CD4-positive, alpha-beta T cell (primary cell): ENCODE data around the gene SERF2. TPM values are rescaled to one million over a fixed set of nuclear protein-coding genes. Genes with fewer than 3 reads are reported as not detected.
A peak's percentile ranks its signal among the peaks of the same experiment; 100 is the strongest.
"Not testable (repeated sequence)": the region's sequence is repeated elsewhere in the genome, so short reads cannot be mapped to it uniquely, and the experiment has no call there.

Experiments used
- ATAC-seq: fragments of 200-7000 bp; cut with Tn5 transposase; one replicate; pipeline ENCODE4 v1.10.0; 2022; ENCODE audit warnings: mild to moderate bottlenecking; ENCODE audit not compliant: poor library complexity
- CTCF ChIA-PET: fragments of 350-600 bp; sonication (Branson Sonifier 250); formaldehyde crosslinking; loops from one replicate; lab custom pipeline; 2021; ENCODE audit warnings: antibody characterized with exemption, inconsistent platforms; lab: Charles Lee
- POLR2A ChIA-PET: fragments of 350-600 bp; sonication (Branson Sonifier 250); formaldehyde crosslinking; loops from one replicate; lab custom pipeline; 2021; ENCODE audit warnings: antibody characterized with exemption, inconsistent platforms; lab: Charles Lee
- DNase-seq, 14 experiments: peaks; one replicate each; pipeline ENCODE4 v3.0.0-alpha.2; 2013 to 2020; ENCODE audit warnings: mixed read lengths in 2 of 14
- H3K27ac ChIP-seq, 2 donors: one replicate each; pipeline versions ENCODE4 v1.5.1 to v1.7.0; 2013; ENCODE audit warnings: low read length in 2 of 2, low read depth in 1 of 2, mild to moderate bottlenecking in 1 of 2
- H3K27me3 ChIP-seq, 2 experiments: 1 replicate in 1 of 2; 2 replicates in 1 of 2; pipeline versions ENCODE4 v1.6.1 to v1.7.0; 2013; ENCODE audit warnings: low read length in 2 of 2, control low read depth in 1 of 2, mild to moderate bottlenecking in 1 of 2, moderate library complexity in 1 of 2; ENCODE audit not compliant: insufficient read depth in 2 of 2, control insufficient read depth in 1 of 2
- H3K36me3 ChIP-seq: one replicate; pipeline ENCODE4 v1.6.1; 2013; ENCODE audit warnings: low read length, control low read depth; ENCODE audit not compliant: insufficient read depth
- H3K4me1 ChIP-seq: one replicate; pipeline ENCODE4 v1.6.1; 2013; ENCODE audit warnings: low read length, control low read depth; ENCODE audit not compliant: insufficient read depth
- H3K4me3 ChIP-seq: one replicate; pipeline ENCODE4 v1.5.1; 2013; ENCODE audit warnings: mild to moderate bottlenecking, low read length, moderate library complexity
- H3K9me3 ChIP-seq, 2 experiments: 1 replicate in 1 of 2; 2 replicates in 1 of 2; pipeline versions ENCODE4 v1.6.1 to v1.7.0; 2013; ENCODE audit warnings: low read length in 2 of 2, mild to moderate bottlenecking in 2 of 2, control low read depth in 1 of 2, moderate library complexity in 1 of 2; ENCODE audit not compliant: control insufficient read depth in 1 of 2, insufficient read depth in 1 of 2
- H3K27ac Mint-ChIP-seq: one replicate; pipeline ENCODE4 v1.8.0; 2020; ENCODE audit warnings: mixed read lengths
- H3K27me3 Mint-ChIP-seq: one replicate; pipeline ENCODE4 v1.8.0; 2021; ENCODE audit warnings: mixed read lengths
- H3K36me3 Mint-ChIP-seq: one replicate; pipeline ENCODE4 v1.8.0; 2021; ENCODE audit warnings: low read depth, mixed read lengths
- H3K4me1 Mint-ChIP-seq: one replicate; pipeline ENCODE4 v1.8.0; 2021; ENCODE audit warnings: low read depth, mixed read lengths
- H3K4me3 Mint-ChIP-seq: one replicate; pipeline ENCODE4 v1.8.0; 2020; ENCODE audit warnings: mild to moderate bottlenecking, mixed read lengths
- H3K9me3 Mint-ChIP-seq: one replicate; pipeline ENCODE4 v1.8.0; 2020; ENCODE audit warnings: mixed read lengths
- intact Hi-C, 2 experiments: fragments of 100-400 bp; cut with DNase I in 1 of 2; cut with micrococcal nuclease in 1 of 2; formaldehyde crosslinking; loops; one replicate each; pipeline versions ENCODE4 v1.15.1 to v1.9.0; 2023 to 2025; cut with DNase I, micrococcal nuclease
- total RNA-seq, 174 experiments: library from RNA in 2 of 174; stranded (reverse) in 2 of 174; gene quantifications; one replicate each; pipeline ENCODE4 v1.2.3 and lab custom pipeline; 2021 to 2026
- TF ChIP-seq, protein P1 (sequence below): fragments of 200-600 bp; IDR thresholded peaks from one replicate; pipeline ENCODE4 v1.8.0; 2022; ENCODE audit warnings: antibody characterized with exemption, mild to moderate bottlenecking

SERF2 gene
- total RNA-seq, 2 experiments from 2014 or later: 319 to 323 TPM

DNA sequence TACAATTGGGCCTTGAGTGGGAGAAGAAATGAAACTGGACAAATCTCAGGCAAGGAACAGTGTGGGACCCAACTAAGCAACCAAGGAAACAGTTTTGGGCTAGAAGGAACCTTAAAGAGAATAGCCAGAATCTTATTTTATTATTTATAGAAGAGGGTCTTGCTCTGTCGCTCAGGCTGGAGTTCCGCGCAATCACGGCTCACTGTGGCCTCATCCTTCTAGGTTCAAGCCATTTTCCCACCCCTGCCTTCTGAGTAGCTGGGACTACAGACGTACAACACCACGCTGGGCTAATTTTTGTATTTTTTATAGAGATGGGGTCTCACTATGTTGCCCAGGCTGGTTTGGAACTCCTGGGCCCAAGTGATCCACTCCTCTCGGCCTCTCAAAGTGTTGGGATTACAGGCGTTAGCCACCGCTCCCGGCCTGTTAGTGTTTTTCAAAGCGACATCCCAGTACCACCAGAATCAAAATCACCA, 33.9 kb downstream of the SERF2 start:
- TF ChIP-seq, protein P1, sequence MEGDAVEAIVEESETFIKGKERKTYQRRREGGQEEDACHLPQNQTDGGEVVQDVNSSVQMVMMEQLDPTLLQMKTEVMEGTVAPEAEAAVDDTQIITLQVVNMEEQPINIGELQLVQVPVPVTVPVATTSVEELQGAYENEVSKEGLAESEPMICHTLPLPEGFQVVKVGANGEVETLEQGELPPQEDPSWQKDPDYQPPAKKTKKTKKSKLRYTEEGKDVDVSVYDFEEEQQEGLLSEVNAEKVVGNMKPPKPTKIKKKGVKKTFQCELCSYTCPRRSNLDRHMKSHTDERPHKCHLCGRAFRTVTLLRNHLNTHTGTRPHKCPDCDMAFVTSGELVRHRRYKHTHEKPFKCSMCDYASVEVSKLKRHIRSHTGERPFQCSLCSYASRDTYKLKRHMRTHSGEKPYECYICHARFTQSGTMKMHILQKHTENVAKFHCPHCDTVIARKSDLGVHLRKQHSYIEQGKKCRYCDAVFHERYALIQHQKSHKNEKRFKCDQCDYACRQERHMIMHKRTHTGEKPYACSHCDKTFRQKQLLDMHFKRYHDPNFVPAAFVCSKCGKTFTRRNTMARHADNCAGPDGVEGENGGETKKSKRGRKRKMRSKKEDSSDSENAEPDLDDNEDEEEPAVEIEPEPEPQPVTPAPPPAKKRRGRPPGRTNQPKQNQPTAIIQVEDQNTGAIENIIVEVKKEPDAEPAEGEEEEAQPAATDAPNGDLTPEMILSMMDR: no peak
- Mint-ChIP-seq H3K27me3 (no peaks in the 10 kb centered on the region), H3K27ac (peak overlapping the region; percentile 89), H3K4me3 (peak overlapping the region; percentile 88), H3K36me3 (peaks cover 17% of the 10 kb centered on the region), H3K9me3 (no peaks in the 10 kb centered on the region), H3K4me1 (peaks cover 58% of the 10 kb centered on the region)
- ATAC-seq (no peak), DNase-seq (no peak)
- Histone ChIP-seq H3K36me3 (peaks cover 4% of the 10 kb centered on the region), H3K9me3 (no peaks in the 10 kb centered on the region), H3K27ac (peak overlapping the region; percentile 65 to 86), H3K27me3 (no peaks in the 10 kb centered on the region), H3K4me1 (peaks cover 66% of the 10 kb centered on the region), H3K4me3 (peak overlapping the region; percentile 86)
- intact Hi-C loops: loop anchor here (5.0 to 10.0 kb wide), 4 partner anchors 34 to 901 kb away; partner anchors contain the start of genes SERF2 (in 2 of the 2), CTDSPL2 (in 1 of the 2), GOLM2 (in 1 of the 2) and TTBK2 (in 1 of the 2)
- POLR2A ChIA-PET: interaction anchor here (0.7 to 3.4 kb wide), 3 partner anchors 26 to 1374 kb away, joined by 3 to 33 read pairs (median 15); partner anchors contain the start of genes ELL3, HYPK and SERINC4
- CTCF ChIA-PET: no interaction called here

DNA sequence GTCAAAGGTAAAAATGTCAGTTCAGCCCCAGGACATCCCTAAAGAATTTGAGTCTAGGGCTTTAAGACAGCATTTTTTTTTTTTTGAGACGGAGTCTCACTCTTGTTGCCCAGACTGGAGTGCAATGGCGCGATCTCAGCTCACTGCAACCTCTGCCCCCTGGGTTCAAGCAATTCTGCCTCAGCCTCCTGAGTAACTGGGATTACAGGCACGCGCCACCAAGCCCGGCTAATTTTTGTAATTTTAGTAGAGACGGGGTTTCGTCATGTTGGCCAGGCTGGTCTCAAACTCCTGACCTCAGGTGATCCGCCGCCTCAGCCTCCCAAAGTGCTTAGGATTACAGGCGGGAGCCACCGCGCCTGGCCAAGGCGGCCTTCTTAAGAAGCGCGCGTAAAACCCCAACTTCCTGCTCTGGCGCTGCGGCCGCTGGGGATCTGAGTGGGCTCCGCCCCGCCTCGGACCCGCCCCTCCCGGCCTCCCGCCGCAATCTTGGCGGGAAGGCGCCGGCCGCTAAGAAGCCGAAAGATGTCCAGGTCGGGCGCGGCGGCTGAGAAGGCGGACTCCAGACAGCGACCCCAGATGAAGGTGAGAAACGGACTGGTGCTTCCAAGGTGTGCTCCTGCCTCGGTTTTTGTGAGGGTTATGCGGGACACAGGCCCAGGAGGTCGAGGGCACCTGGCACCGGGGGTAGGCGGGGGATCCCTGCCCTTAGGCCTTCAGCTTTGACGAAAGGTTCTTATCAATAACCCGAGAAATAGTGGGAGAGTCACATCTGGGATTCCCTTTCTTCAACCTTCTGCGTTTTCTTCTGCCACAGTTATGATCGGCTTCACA, 34.6 kb downstream of the SERF2 start, which contains the start of gene WDR76:
TSS of gene WDR76 (plus strand) at position 495 of the 834 bp plus-strand sequence. CDS start at position 526, 31 bp downstream.
- Histone ChIP-seq H3K36me3 (peaks cover 4% of the 10 kb centered on the region), H3K9me3 (no peaks in the 10 kb centered on the region), H3K4me3 (peak within 1 kb of the TSS; percentile 86), H3K4me1 (peaks cover 68% of the 10 kb centered on the region), H3K27me3 (no peaks in the 10 kb centered on the region), H3K27ac (peak within 1 kb of the TSS; percentile 65 to 86)
- Mint-ChIP-seq H3K27ac (peak within 1 kb of the TSS; percentile 89), H3K9me3 (no peaks in the 10 kb centered on the region), H3K27me3 (no peaks in the 10 kb centered on the region), H3K4me1 (peaks cover 54% of the 10 kb centered on the region), H3K36me3 (peaks cover 15% of the 10 kb centered on the region), H3K4me3 (peak within 1 kb of the TSS; percentile 88)
- ChIA-PET CTCF (interaction anchor here (1.5 kb wide), 1 partner anchor 14 kb away, joined by 3 read pairs; no protein-coding TSS in a partner anchor), POLR2A (interaction anchor here (0.7 to 3.4 kb wide), 6 partner anchors 27 to 1373 kb away, joined by 3 to 33 read pairs (median 7); partner anchors contain the start of genes ELL3, HYPK, SERF2 and SERINC4)
- peak; percentile 27 to 88 (median 60) for DNase-seq
- intact Hi-C loops: loop anchor here (5.0 to 10.0 kb wide), 4 partner anchors 34 to 902 kb away; partner anchors contain the start of genes SERF2 (in 2 of the 2), CTDSPL2 (in 1 of the 2), GOLM2 (in 1 of the 2) and TTBK2 (in 1 of the 2)
- TF ChIP-seq, protein P1: no peak
- ATAC-seq: peak; percentile 36

DNA sequence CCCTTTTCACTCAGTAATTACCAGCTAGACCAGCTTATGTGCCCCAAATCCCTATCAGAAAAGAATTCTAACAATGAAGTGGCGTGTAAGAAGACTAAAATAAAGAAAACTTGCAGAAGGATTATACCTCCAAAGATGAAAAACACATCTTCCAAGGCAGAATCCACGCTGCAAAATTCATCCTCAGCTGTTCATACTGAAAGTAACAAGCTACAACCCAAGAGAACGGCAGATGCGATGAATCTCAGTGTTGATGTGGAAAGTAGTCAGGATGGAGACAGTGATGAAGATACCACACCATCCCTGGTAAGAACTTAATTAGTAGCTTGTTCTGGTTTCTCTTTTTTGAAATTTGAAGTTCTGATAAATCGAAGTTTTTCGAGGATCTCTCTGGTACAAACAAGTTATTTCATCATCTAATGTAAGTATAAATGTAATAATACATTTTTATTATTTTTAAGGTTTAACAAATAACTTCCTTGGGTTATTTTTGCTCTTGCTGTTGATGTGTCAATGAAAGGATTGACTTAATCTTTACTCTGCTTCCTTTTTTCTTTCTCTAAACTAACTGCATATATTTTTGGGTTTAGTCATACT, 36.0 kb downstream of the SERF2 start:
- POLR2A ChIA-PET: interaction anchor here (0.8 to 2.7 kb wide), 5 partner anchors 28 to 883 kb away, joined by 3 to 15 read pairs (median 5); partner anchors contain the start of genes B2M, ELL3, HYPK and PATL2

DNA sequence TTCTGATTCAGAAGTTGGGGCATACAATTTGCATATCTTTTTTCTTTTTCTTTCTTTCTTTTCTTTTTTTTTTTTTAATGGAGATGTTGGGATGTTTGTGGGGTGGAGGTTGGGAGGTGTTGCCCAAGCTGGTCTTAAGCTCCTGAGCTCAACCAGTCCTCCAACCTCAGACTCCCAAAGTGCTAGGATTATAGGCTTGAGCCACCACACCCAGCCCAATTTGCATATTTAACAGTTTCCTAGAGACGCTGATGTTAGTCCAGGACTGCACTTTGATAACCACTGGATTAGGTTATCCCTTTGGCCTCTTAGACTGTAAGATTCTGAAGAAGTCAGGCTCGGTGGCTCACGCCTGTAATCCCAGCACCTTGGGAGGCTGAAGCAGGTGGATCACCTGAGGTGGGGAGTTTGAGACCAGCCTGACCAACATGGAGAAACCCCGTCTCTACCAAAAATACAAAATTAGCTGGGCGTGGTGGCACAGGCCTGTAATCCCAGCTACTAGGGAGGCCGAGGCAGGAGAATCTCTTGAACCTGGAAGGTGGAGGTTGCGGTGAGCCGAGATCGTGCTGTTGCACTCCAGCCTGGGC, 37.9 kb downstream of the SERF2 start:
- H3K27me3 ChIP-seq, H3K36me3 ChIP-seq, H3K4me3 Mint-ChIP-seq, POLR2A ChIA-PET, CTCF ChIA-PET, ATAC-seq, H3K9me3 Mint-ChIP-seq, H3K27ac ChIP-seq, DNase-seq, H3K36me3 Mint-ChIP-seq, H3K4me3 ChIP-seq, H3K9me3 ChIP-seq, H3K27me3 Mint-ChIP-seq: not testable (repeated sequence)
- peaks cover 53% of the 10 kb centered on the region for H3K4me1 ChIP-seq
- H3K27ac Mint-ChIP-seq: peak overlapping the region; percentile 28
- peaks cover 41% of the 10 kb centered on the region for H3K4me1 Mint-ChIP-seq
- intact Hi-C loops: loop anchor here (5.0 to 10.0 kb wide), 4 partner anchors 38 to 905 kb away; partner anchors contain the start of genes SERF2 (in 2 of the 2), CTDSPL2 (in 1 of the 2), GOLM2 (in 1 of the 2) and TTBK2 (in 1 of the 2)

More for the DNA sequence above, 36.0 kb downstream of the SERF2 start:
- Mint-ChIP-seq H3K27me3 (no peaks in the 10 kb centered on the region), H3K4me3 (peak overlapping the region; percentile 88), H3K27ac (peak overlapping the region; percentile 89), H3K4me1 (peaks cover 56% of the 10 kb centered on the region), H3K9me3 (no peaks in the 10 kb centered on the region), H3K36me3 (peaks cover 13% of the 10 kb centered on the region)
- Histone ChIP-seq H3K27ac (peak overlapping the region; percentile 47 to 86), H3K36me3 (no peaks in the 10 kb centered on the region), H3K27me3 (no peaks in the 10 kb centered on the region), H3K4me1 (peaks cover 63% of the 10 kb centered on the region), H3K9me3 (no peaks in the 10 kb centered on the region), H3K4me3 (peak overlapping the region; percentile 86)
- TF ChIP-seq, protein P1: no peak
- DNase-seq (peak in 4 of 14 experiments; percentile 9 to 45 (median 41)), ATAC-seq (no peak)
- CTCF ChIA-PET: interaction anchor here (1.0 to 1.5 kb wide), 2 partner anchors 12 to 51 kb away, joined by 3 to 5 read pairs; partner anchors contain the start of gene ELL3
- intact Hi-C loops: loop anchor here (5.0 to 10.0 kb wide), 4 partner anchors 36 to 903 kb away; partner anchors contain the start of genes SERF2 (in 2 of the 2), CTDSPL2 (in 1 of the 2), GOLM2 (in 1 of the 2) and TTBK2 (in 1 of the 2)
